Activated CD4-positive, alpha-beta memory T cell treated with anti-CD3 and anti-CD28 coated beads for 36 hours (primary cell): Measurements from ENCODE around the gene STAC3. TPM values are rescaled to one million over a fixed set of nuclear protein-coding genes. Genes with fewer than 3 reads are reported as not detected.

Experiments
- CTCF ChIA-PET: fragments of 350-600 bp; sonication (Branson Sonifier 250); formaldehyde crosslinking; loops from one replicate; lab custom pipeline; 2021; ENCODE audit warnings: antibody characterized with exemption, inconsistent platforms; lab: Charles Lee
- POLR2A ChIA-PET: fragments of 350-600 bp; sonication (Branson Sonifier 250); formaldehyde crosslinking; loops from one replicate; lab custom pipeline; 2021; ENCODE audit warnings: antibody characterized with exemption; lab: Charles Lee
- DNase-seq: peaks from one replicate; pipeline ENCODE4 v3.0.0-alpha.2; 2020
- H3K27ac Mint-ChIP-seq: one replicate; pipeline ENCODE4 v1.8.0; 2021; ENCODE audit warnings: mixed read lengths
- H3K27me3 Mint-ChIP-seq: one replicate; pipeline ENCODE4 v1.8.0; 2021; ENCODE audit warnings: mixed read lengths
- H3K36me3 Mint-ChIP-seq: one replicate; pipeline ENCODE4 v1.8.0; 2021; ENCODE audit warnings: mixed read lengths
- H3K4me1 Mint-ChIP-seq: one replicate; pipeline ENCODE4 v1.8.0; 2021; ENCODE audit warnings: low read depth, mixed read lengths
- H3K4me3 Mint-ChIP-seq: one replicate; pipeline ENCODE4 v1.8.0; 2021; ENCODE audit warnings: mild to moderate bottlenecking, mixed read lengths
- H3K9me3 Mint-ChIP-seq: one replicate; pipeline ENCODE4 v1.8.0; 2021; ENCODE audit warnings: mixed read lengths
- intact Hi-C: fragments of 100-400 bp; cut with micrococcal nuclease; formaldehyde crosslinking; loops from one replicate; pipeline ENCODE4 v1.15.1; 2023
- total RNA-seq, 2 experiments: library from RNA; stranded (reverse); gene quantifications; one replicate each; pipeline ENCODE4 v1.2.3, GENCODE V29; 2021

Gene STAC3
- total RNA-seq, 2 experiments from 2014 or later, result 1.9 to 2.0 TPM

- intact Hi-C loops, result no loop called here
- Mint-ChIP-seq H3K36me3 (no peaks in the 10 kb centered on the region), H3K27ac (no peak overlapping the region), H3K4me1 (no peaks in the 10 kb centered on the region), H3K27me3 (no peaks in the 10 kb centered on the region), H3K9me3 (no peaks in the 10 kb centered on the region), H3K4me3 (no peak overlapping the region)
- CTCF ChIA-PET, result interaction anchor here (0.5 to 2.4 kb wide), 4 partner anchors 12 to 528 kb away, joined by 4 to 8 read pairs (median 6); no protein-coding TSS in a partner anchor
- DNase-seq, result no peak
- POLR2A ChIA-PET, result no interaction called here
Observed at GRCh38 chr12:57250541-57250940, 446 bp downstream of the STAC3 start.

GRCh38 chr12:57248934-57249742, 1.8 kb downstream of the STAC3 start:
- Mint-ChIP-seq H3K9me3 (no peaks in the 10 kb centered on the region), H3K27me3 (no peaks in the 10 kb centered on the region), H3K4me3 (no peak overlapping the region), H3K4me1 (no peaks in the 10 kb centered on the region), H3K36me3 (no peaks in the 10 kb centered on the region), H3K27ac (no peak overlapping the region)
- ChIA-PET POLR2A (no interaction called here), CTCF (interaction anchor here (15.0 kb wide), 1 partner anchor 34 kb away, joined by 447 read pairs; the partner anchor contains the start of gene NXPH4)
- DNase-seq, result no peak
- intact Hi-C loops, result no loop called here

GRCh38 chr12:57247041-57247440, 3.9 kb downstream of the STAC3 start:
- intact Hi-C loops, result no loop called here
- H3K27me3 Mint-ChIP-seq, result peaks cover 7% of the 10 kb centered on the region
- H3K4me3 Mint-ChIP-seq, result no peak overlapping the region
- CTCF ChIA-PET, result interaction anchor here (1.0 to 15.0 kb wide), 3 partner anchors 16 to 205 kb away, joined by 3 to 447 read pairs (median 3); partner anchors contain the start of gene NXPH4
- peaks cover 12% of the 10 kb centered on the region for H3K4me1 Mint-ChIP-seq
- POLR2A ChIA-PET, result no interaction called here
- H3K27ac Mint-ChIP-seq, result no peak overlapping the region
- no peak for DNase-seq
- no peaks in the 10 kb centered on the region for H3K36me3 Mint-ChIP-seq
- H3K9me3 Mint-ChIP-seq, result no peaks in the 10 kb centered on the region

- Mint-ChIP-seq H3K9me3 (no peaks in the 10 kb centered on the region), H3K4me3 (no peak overlapping the region), H3K4me1 (peaks cover 31% of the 10 kb centered on the region), H3K27me3 (peaks cover 21% of the 10 kb centered on the region), H3K27ac (no peak overlapping the region), H3K36me3 (no peaks in the 10 kb centered on the region)
- CTCF ChIA-PET, result interaction anchor here (0.9 to 15.0 kb wide), 7 partner anchors 16 to 118 kb away, joined by 3 to 447 read pairs (median 12); partner anchors contain the start of genes LRP1, NXPH4 and SHMT2
- POLR2A ChIA-PET, result no interaction called here
- intact Hi-C loops, result loop anchor here (5.0 kb wide), 1 partner anchor 132 kb away; the partner anchor contains the start of gene STAT6
- DNase-seq, result no peak
Observed at GRCh38 chr12:57244312-57244696, 6.7 kb downstream of the STAC3 start.

- Mint-ChIP-seq H3K9me3 (no peaks in the 10 kb centered on the region), H3K27ac (no peak overlapping the region), H3K27me3 (peaks cover 24% of the 10 kb centered on the region), H3K4me1 (peaks cover 34% of the 10 kb centered on the region), H3K36me3 (no peaks in the 10 kb centered on the region), H3K4me3 (peak overlapping the region; percentile 63)
- DNase-seq, result peak; percentile 88
- POLR2A ChIA-PET, result interaction anchor here (0.9 to 2.0 kb wide), 4 partner anchors 10 to 29 kb away, joined by 3 to 11 read pairs (median 4); partner anchors contain the start of gene SHMT2
- CTCF ChIA-PET, result interaction anchor here (0.6 to 15.0 kb wide), 31 partner anchors 8 to 549 kb away, joined by 3 to 447 read pairs (median 6); partner anchors contain the start of genes LRP1, NXPH4, SHMT2 and STAT6
- intact Hi-C loops, result loop anchor here (1.0 to 5.0 kb wide), 2 partner anchors 29 to 131 kb away; partner anchors contain the start of gene STAT6
Observed at GRCh38 chr12:57243521-57244311, 7.3 kb downstream of the STAC3 start.

- peak; percentile 80 for DNase-seq
- intact Hi-C loops, result loop anchor here (1.0 to 5.0 kb wide), 2 partner anchors 29 to 131 kb away; partner anchors contain the start of gene STAT6
- Mint-ChIP-seq H3K27me3 (peaks cover 28% of the 10 kb centered on the region), H3K36me3 (no peaks in the 10 kb centered on the region), H3K4me1 (peaks cover 39% of the 10 kb centered on the region), H3K4me3 (peak overlapping the region; percentile 63), H3K9me3 (no peaks in the 10 kb centered on the region), H3K27ac (no peak overlapping the region)
- ChIA-PET CTCF (interaction anchor here (0.6 to 15.0 kb wide), 40 partner anchors 9 to 548 kb away, joined by 3 to 447 read pairs (median 5); partner anchors contain the start of genes LRP1, NXPH4, SHMT2 and STAT6), POLR2A (interaction anchor here (0.8 to 2.0 kb wide), 8 partner anchors 9 to 28 kb away, joined by 3 to 11 read pairs (median 4); partner anchors contain the start of gene SHMT2)
Observed at GRCh38 chr12:57242691-57243454, 8.1 kb downstream of the STAC3 start.

- H3K4me3 Mint-ChIP-seq, result no peak overlapping the region
- no peaks in the 10 kb centered on the region for H3K9me3 Mint-ChIP-seq
- ChIA-PET POLR2A (interaction anchor here (0.8 to 2.0 kb wide), 6 partner anchors 13 to 27 kb away, joined by 3 to 11 read pairs (median 4); partner anchors contain the start of gene SHMT2), CTCF (interaction anchor here (0.6 to 15.0 kb wide), 36 partner anchors 10 to 238 kb away, joined by 3 to 447 read pairs (median 6); partner anchors contain the start of genes LRP1, NXPH4, SHMT2 and STAT6)
- no peak overlapping the region for H3K27ac Mint-ChIP-seq
- DNase-seq, result no peak
- H3K36me3 Mint-ChIP-seq, result no peaks in the 10 kb centered on the region
- peaks cover 44% of the 10 kb centered on the region for H3K4me1 Mint-ChIP-seq
- H3K27me3 Mint-ChIP-seq, result peaks cover 33% of the 10 kb centered on the region
- intact Hi-C loops, result loop anchor here (5.0 kb wide), 1 partner anchor 130 kb away; the partner anchor contains the start of gene STAT6
Observed at GRCh38 chr12:57242329-57242690, 8.7 kb downstream of the STAC3 start.

- Mint-ChIP-seq H3K9me3 (no peaks in the 10 kb centered on the region), H3K27ac (no peak overlapping the region), H3K36me3 (no peaks in the 10 kb centered on the region), H3K27me3 (peaks cover 39% of the 10 kb centered on the region), H3K4me1 (peaks cover 50% of the 10 kb centered on the region), H3K4me3 (peak overlapping the region; percentile 10)
- intact Hi-C loops, result loop anchor here (5.0 kb wide), 1 partner anchor 129 kb away; the partner anchor contains the start of gene STAT6
- CTCF ChIA-PET, result interaction anchor here (1.0 to 15.0 kb wide), 23 partner anchors 10 to 235 kb away, joined by 3 to 447 read pairs (median 6); partner anchors contain the start of genes LRP1, NXPH4, SHMT2 and STAT6
- POLR2A ChIA-PET, result interaction anchor here (0.9 to 2.0 kb wide), 4 partner anchors 12 to 18 kb away, joined by 4 to 11 read pairs (median 6); partner anchors contain the start of gene SHMT2
- no peak for DNase-seq
Observed at GRCh38 chr12:57241402-57242310, 9.3 kb downstream of the STAC3 start.

GRCh38 chr12:57240926-57241401, 10.0 kb downstream of the STAC3 start:
- Mint-ChIP-seq H3K4me1 (peaks cover 53% of the 10 kb centered on the region), H3K4me3 (peak overlapping the region; percentile 82), H3K36me3 (no peaks in the 10 kb centered on the region), H3K27me3 (peaks cover 39% of the 10 kb centered on the region), H3K27ac (peak overlapping the region; percentile 75), H3K9me3 (no peaks in the 10 kb centered on the region)
- ChIA-PET CTCF (interaction anchor here (0.7 to 15.0 kb wide), 11 partner anchors 13 to 236 kb away, joined by 3 to 447 read pairs (median 4); partner anchors contain the start of genes GLI1, LRP1, NXPH4 and SHMT2), POLR2A (interaction anchor here (0.6 to 3.9 kb wide), 5 partner anchors 11 to 27 kb away, joined by 5 to 38 read pairs (median 8); partner anchors contain the start of gene SHMT2)
- intact Hi-C loops, result loop anchor here (5.0 kb wide), 1 partner anchor 129 kb away; the partner anchor contains the start of gene STAT6
- no peak for DNase-seq
